Subcutaneous adipose tissue (tissue), 4 donors: ENCODE results near the gene METTL17. TPM values are rescaled to one million over a fixed set of nuclear protein-coding genes. Genes with fewer than 3 reads are reported as not detected.

Source experiments
- small RNA-seq: library from RNA; depleted of rRNA; stranded (forward); fragments of <200 nt; gene quantifications from one replicate; pipeline ENCODE3, GENCODE V24; 2016
- total RNA-seq, 4 donors: library from RNA; depleted of rRNA; stranded (reverse); fragments of >200 nt; gene quantifications; one replicate each; pipeline ENCODE4 v1.1.0, GENCODE V29; 2016
- TF ChIP-seq, protein P1 (sequence below): fragments of 450-650 bp; IDR thresholded peaks from one replicate; pipeline ENCODE4 v1.5.1; 2016; ENCODE audit warnings: low read depth, mild to moderate bottlenecking, control low read depth, antibody characterized with exemption, moderate library complexity

Gene METTL17
- total RNA-seq, 4 donors from 2014 or later = 66.9 to 85.8 (median 71.2) TPM

DNA sequence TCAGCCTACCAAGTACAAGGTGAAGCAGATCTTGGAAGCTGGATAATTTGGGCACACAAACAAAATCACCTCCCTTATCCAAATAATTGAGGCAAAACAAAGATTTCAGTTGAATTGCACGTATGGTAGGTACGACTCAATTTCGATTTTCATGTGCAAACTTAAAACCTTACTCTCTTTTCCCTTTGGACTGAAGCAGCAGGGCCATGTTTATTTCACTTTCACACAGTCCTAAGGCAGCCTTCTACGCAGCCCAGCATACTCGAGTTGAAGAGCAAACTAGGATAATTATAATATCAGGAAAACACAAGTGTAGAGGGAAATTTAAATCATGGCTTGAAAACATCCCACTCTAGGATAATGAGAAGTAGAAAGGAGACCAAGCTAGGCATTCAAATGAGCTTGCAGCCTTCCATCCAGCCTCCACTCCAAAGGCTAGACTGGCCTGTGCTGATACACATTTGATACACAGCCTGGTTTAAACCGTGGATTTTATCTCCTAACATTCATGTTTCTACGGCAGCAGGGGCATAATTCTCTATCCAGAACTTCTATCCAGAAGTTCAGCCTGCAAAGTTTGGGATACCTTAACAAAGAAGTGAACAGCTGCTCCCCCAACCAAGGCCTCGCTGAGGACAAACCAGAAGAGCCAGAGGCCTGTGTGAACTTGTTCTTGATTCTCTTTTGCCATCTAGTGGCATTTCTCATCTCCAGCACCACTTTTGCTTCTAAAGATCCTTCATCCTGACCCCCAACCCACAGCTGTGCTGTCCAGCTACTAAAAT is 50.0 kb downstream of the METTL17 start:
- TF ChIP-seq, protein P1, sequence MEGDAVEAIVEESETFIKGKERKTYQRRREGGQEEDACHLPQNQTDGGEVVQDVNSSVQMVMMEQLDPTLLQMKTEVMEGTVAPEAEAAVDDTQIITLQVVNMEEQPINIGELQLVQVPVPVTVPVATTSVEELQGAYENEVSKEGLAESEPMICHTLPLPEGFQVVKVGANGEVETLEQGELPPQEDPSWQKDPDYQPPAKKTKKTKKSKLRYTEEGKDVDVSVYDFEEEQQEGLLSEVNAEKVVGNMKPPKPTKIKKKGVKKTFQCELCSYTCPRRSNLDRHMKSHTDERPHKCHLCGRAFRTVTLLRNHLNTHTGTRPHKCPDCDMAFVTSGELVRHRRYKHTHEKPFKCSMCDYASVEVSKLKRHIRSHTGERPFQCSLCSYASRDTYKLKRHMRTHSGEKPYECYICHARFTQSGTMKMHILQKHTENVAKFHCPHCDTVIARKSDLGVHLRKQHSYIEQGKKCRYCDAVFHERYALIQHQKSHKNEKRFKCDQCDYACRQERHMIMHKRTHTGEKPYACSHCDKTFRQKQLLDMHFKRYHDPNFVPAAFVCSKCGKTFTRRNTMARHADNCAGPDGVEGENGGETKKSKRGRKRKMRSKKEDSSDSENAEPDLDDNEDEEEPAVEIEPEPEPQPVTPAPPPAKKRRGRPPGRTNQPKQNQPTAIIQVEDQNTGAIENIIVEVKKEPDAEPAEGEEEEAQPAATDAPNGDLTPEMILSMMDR = no peak

DNA sequence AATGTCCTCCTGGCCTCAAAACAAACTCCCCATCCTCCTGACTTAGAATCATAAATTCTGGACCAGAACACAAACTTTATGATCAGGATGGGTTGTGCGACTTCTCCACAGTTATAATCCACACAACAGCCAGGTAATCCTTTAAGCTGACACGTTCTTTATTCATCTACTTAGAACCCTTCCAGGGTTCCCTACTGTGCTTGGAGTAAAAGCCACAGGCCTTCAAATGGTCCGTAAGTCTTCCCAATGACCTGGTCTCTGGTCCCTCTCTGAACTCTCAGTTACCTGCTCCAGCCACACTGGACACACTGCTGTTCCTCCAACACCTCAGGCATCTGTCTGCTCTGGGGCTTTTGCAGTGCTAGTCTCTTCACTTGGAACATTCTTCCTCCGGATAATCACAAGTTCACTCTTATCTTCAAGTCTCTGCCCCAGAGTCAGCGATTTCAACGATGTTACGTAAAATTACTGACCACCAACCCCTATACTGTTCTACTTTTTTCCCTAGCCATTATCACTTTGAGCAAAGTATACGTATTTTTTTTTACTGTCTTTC is 50.7 kb downstream of the METTL17 start:
- TF ChIP-seq, protein P1 = no peak

DNA sequence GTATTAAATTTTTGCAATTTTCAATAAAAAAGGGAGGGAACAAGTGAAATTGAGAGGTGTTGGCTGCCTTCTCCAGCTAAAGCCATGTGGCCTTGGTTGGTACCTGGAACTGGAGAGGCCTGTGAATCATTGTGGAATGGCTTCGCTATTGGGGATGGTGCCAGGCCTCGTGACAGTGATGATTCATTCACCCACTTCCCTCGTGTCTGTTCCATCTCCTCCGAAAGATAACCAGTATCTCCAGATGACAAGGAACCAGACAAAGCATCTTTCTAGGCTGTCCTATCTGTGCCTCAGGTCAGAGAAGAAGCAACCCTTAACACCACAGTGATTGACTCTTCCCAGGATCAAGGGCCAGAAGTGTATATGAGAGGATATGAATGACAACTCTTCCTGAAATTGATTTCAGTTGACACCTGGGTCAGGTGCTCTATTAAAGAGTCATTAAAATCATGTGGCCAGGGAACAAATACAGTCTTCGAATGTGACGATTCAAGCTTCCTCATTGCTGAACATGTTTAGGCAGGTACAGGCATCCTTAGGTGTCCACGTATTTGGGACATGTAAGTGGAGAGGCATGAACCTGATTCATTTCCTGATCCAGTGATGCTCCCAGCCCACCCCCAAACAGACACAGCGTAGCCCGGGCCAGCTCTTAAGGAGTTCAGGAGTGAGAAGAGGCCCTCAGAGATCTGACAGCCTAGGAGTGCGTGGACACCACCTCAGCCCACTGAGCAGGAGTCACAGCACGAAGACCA is 52.1 kb downstream of the METTL17 start, which contains the start of gene RNASE7:
TSS of gene RNASE7 (plus strand) at position 687 of the 758 bp plus-strand sequence. CDS start 631 bp downstream, outside the sequence.
- TF ChIP-seq, protein P1 = no peak

DNA sequence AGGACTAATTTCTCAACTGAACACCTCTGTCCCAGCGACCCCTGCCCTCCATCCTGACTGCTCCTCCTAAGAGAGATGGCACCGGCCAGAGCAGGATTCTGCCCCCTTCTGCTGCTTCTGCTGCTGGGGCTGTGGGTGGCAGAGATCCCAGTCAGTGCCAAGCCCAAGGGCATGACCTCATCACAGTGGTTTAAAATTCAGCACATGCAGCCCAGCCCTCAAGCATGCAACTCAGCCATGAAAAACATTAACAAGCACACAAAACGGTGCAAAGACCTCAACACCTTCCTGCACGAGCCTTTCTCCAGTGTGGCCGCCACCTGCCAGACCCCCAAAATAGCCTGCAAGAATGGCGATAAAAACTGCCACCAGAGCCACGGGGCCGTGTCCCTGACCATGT is 53.1 kb downstream of the METTL17 start:
- TF ChIP-seq, protein P1 = no peak

DNA sequence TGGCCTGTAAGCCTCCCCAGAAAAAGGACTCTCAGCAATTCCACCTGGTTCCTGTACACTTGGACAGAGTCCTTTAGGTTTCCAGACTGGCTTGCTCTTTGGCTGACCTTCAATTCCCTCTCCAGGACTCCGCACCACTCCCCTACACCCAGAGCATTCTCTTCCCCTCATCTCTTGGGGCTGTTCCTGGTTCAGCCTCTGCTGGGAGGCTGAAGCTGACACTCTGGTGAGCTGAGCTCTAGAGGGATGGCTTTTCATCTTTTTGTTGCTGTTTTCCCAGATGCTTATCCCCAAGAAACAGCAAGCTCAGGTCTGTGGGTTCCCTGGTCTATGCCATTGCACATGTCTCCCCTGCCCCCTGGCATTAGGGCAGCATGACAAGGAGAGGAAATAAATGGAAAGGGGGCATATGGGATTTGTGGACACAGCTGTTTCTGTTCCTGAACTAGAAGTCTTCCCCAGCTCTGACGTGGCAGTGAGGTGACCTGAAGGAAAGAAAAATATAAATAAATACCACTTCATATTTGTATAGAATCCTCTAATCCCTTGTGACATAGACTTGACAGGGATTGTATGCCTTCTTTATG is 53.7 kb downstream of the METTL17 start:
- TF ChIP-seq, protein P1 = no peak

DNA sequence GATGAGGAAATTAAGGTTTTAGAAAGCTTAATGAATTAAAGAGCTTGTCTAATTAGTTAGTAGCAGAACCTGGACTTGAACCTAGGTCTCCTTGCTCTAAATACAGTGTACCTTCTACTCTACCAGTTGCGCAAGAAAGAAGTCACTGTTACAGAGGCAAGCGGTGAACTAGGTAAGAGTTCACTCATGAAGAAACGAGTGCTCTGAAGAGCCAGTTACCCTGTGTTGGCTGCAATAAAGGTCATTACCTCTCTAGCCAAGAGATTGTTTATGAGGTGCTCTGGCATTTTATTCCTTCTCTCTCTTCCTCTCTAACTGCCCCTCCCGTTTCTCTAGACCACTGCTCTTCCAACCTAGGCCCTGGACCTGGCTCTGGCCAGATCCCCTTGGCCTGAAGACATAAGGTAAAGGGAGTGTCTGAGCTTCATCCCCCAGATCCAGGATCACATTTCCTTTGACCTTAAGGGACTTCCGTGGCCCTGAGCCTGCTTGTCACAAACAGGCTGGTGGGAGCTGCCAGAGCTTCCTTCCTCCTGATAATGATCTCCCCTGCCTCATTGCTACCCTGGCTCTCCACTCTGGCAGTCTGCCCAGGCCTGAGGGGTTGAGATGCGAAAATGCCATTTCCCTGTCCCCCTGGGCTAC is 54.3 kb downstream of the METTL17 start:
- TF ChIP-seq, protein P1 = no peak

Small RNA genes within 50 kb of the gene (small RNA-seq; reads per million reads assigned to genes)
- not detected for gene RN7SL189P

Other genes starting within 250 kb of the METTL17 start
- not detected for gene EDDM3A, start 244.1 kb upstream of the METTL17 start, total RNA-seq
- gene EDDM3B, start 221.6 kb upstream of the METTL17 start, total RNA-seq = not detected
- gene RNASE6, start 208.7 kb upstream of the METTL17 start, total RNA-seq = 100 to 1,000 TPM in 1 of 4 donors, 10 to 100 TPM in 3; 12.2 to 120 (median 66.5) TPM
- gene RNASE1, start 187.1 kb upstream of the METTL17 start, total RNA-seq = 1,000 to 10,000 TPM in 2 of 4 donors, 100 to 1,000 TPM in 2; 568 to 1,425 (median 983) TPM
- gene RNASE3, start 98.6 kb upstream of the METTL17 start, total RNA-seq = not detected
- gene RNASE2, start 34.5 kb upstream of the METTL17 start, total RNA-seq = 1 to 10 TPM; 1.1 to 9.0 (median 6.2) TPM
- not detected for gene SLC39A2, start 9.3 kb downstream of the METTL17 start, total RNA-seq
- gene NDRG2, start 35.1 kb downstream of the METTL17 start, total RNA-seq = 100 to 1,000 TPM; 125 to 293 (median 215) TPM
- gene TPPP2, start 40.2 kb downstream of the METTL17 start, total RNA-seq = not detected
- gene RNASE13, start 44.8 kb downstream of the METTL17 start, total RNA-seq = not detected
- not detected for gene RNASE7, start 52.4 kb downstream of the METTL17 start, total RNA-seq
- not detected for gene RNASE8, start 67.8 kb downstream of the METTL17 start, total RNA-seq
- 100 to 1,000 TPM in 1 of 4 donors, 10 to 100 TPM in 3; 32.3 to 109 (median 46.9) TPM for gene ARHGEF40, start 80.3 kb downstream of the METTL17 start, total RNA-seq
- gene ZNF219, start 108.7 kb downstream of the METTL17 start, total RNA-seq = 10 to 100 TPM; 15.2 to 54.1 (median 38.4) TPM
- 1 to 10 TPM in 1 of 4 donors, under 1 TPM in 1, not detected in 2; 0.44 to 1.8 TPM for gene TMEM253, start 111.1 kb downstream of the METTL17 start, total RNA-seq
- gene OR5AU1, start 166.1 kb downstream of the METTL17 start, total RNA-seq = not detected